H9 (cell line): Measurements from ENCODE around the gene IST1. TPM values are rescaled to one million over a fixed set of nuclear protein-coding genes. Genes with fewer than 3 reads are reported as not detected.

Experiments
- DNase-seq: peaks from one replicate; pipeline ENCODE4 v3.0.0-alpha.2; 2017
- H2AFZ ChIP-seq: one replicate; pipeline ENCODE4 v1.6.1; 2013; ENCODE audit warnings: mild to moderate bottlenecking, low read length, control low read depth, moderate library complexity
- H2AK5ac ChIP-seq: 2 replicates; pipeline ENCODE4 v1.6.1; 2013; ENCODE audit warnings: low read length, control low read depth, mixed read lengths; ENCODE audit not compliant: insufficient read length
- H2BK120ac ChIP-seq: one replicate; pipeline ENCODE4 v1.6.1; 2013; ENCODE audit warnings: low read depth, mild to moderate bottlenecking, low read length, control low read depth, inconsistent platforms; ENCODE audit not compliant: poor library complexity, severe bottlenecking
- H2BK12ac ChIP-seq: 2 replicates; pipeline ENCODE4 v1.6.1; 2013; ENCODE audit warnings: low read length, control low read depth, mixed read lengths, low read depth; ENCODE audit not compliant: insufficient read length
- H2BK15ac ChIP-seq: 2 replicates; pipeline ENCODE4 v1.6.1; 2013; ENCODE audit warnings: low read depth, low read length, control low read depth
- H2BK20ac ChIP-seq: one replicate; pipeline ENCODE4 v1.6.1; 2013; ENCODE audit warnings: low read depth, mild to moderate bottlenecking, low read length, control low read depth, inconsistent platforms; ENCODE audit not compliant: poor library complexity, severe bottlenecking
- H2BK5ac ChIP-seq: 2 replicates; pipeline ENCODE4 v1.6.1; 2013; ENCODE audit warnings: low read length, control low read depth, mixed read lengths; ENCODE audit not compliant: insufficient read length
- H3K14ac ChIP-seq: 2 replicates; pipeline ENCODE4 v1.6.1; 2013; ENCODE audit warnings: low read length, control low read depth; ENCODE audit not compliant: insufficient read depth
- H3K18ac ChIP-seq: 2 replicates; pipeline ENCODE4 v1.6.1; 2013; ENCODE audit warnings: low read depth, mild to moderate bottlenecking, mixed read lengths, low read length, control low read depth; ENCODE audit not compliant: insufficient read length
- H3K23ac ChIP-seq: 2 replicates; pipeline ENCODE4 v1.6.1; 2013; ENCODE audit warnings: low read length, control low read depth, mixed read lengths, low read depth; ENCODE audit not compliant: insufficient read length
- H3K23me2 ChIP-seq: 2 replicates; pipeline ENCODE4 v1.6.1; 2013; ENCODE audit warnings: low read depth, mild to moderate bottlenecking, mixed read lengths, low read length, control low read depth; ENCODE audit not compliant: insufficient read length, poor library complexity, severe bottlenecking
- H3K27ac ChIP-seq: 2 replicates; pipeline ENCODE4 v1.5.1; 2013; ENCODE audit warnings: low read length, control low read depth, mixed read lengths, low read depth; ENCODE audit not compliant: insufficient read length
- H3K27me3 ChIP-seq: 2 replicates; pipeline ENCODE4 v1.6.1; 2013; ENCODE audit warnings: low read length, control low read depth, inconsistent platforms; ENCODE audit not compliant: insufficient read depth
- H3K4ac ChIP-seq: 2 replicates; pipeline ENCODE4 v1.6.1; 2013; ENCODE audit warnings: low read depth, mild to moderate bottlenecking, control low read depth, inconsistent platforms, low read length, moderate library complexity
- H3K4me1 ChIP-seq: 2 replicates; pipeline ENCODE4 v1.6.1; 2013; ENCODE audit warnings: low read length, control low read depth, inconsistent platforms; ENCODE audit not compliant: insufficient read depth
- H3K4me2 ChIP-seq: 2 replicates; pipeline ENCODE4 v1.6.1; 2013; ENCODE audit warnings: low read length, control low read depth, mixed read lengths; ENCODE audit not compliant: insufficient read length, insufficient read depth
- H3K56ac ChIP-seq: 2 replicates; pipeline ENCODE4 v1.6.1; 2013; ENCODE audit warnings: low read depth, mild to moderate bottlenecking, mixed read lengths, low read length, control low read depth; ENCODE audit not compliant: insufficient read length
- H3K79me1 ChIP-seq: 2 replicates; pipeline ENCODE4 v1.6.1; 2013; ENCODE audit warnings: low read depth, mild to moderate bottlenecking, moderate library complexity, low read length, control low read depth, inconsistent platforms; ENCODE audit not compliant: insufficient read depth, poor library complexity, severe bottlenecking
- H3K79me2 ChIP-seq: 2 replicates; pipeline ENCODE4 v1.6.1; 2013; ENCODE audit warnings: low read length, control low read depth, inconsistent platforms; ENCODE audit not compliant: insufficient read depth
- H3K9ac ChIP-seq: 2 replicates; pipeline ENCODE4 v1.6.1; 2013; ENCODE audit warnings: low read length, control low read depth, mixed read lengths; ENCODE audit not compliant: insufficient read length; ENCODE audit errors: extremely low read depth
- H3K9me3 ChIP-seq: one replicate; pipeline ENCODE4 v1.6.1; 2013; ENCODE audit warnings: low read depth, low read length, inconsistent platforms; ENCODE audit not compliant: control insufficient read depth
- H3T11ph ChIP-seq: one replicate; pipeline ENCODE4 v1.6.1; 2013; ENCODE audit warnings: mild to moderate bottlenecking, low read length, control low read depth, inconsistent platforms
- H4K20me1 ChIP-seq: one replicate; pipeline ENCODE4 v1.6.1; 2013; ENCODE audit not compliant: control insufficient read depth, insufficient read length, insufficient read depth
- H4K5ac ChIP-seq: 2 replicates; pipeline ENCODE4 v1.6.1; 2013; ENCODE audit warnings: low read depth, mild to moderate bottlenecking, mixed read lengths, low read length, control low read depth; ENCODE audit not compliant: insufficient read length
- H4K8ac ChIP-seq: replicated peaks from 2 replicates; pipeline ENCODE4 v1.6.1; 2013; ENCODE audit warnings: low read length, control low read depth, mixed read lengths, low read depth; ENCODE audit not compliant: insufficient read length
- H4K91ac ChIP-seq: 2 replicates; pipeline ENCODE4 v1.6.1; 2013; ENCODE audit warnings: low read depth, mild to moderate bottlenecking, moderate library complexity, mixed read lengths, low read length, control low read depth; ENCODE audit not compliant: insufficient read length
- H3K27ac Mint-ChIP-seq, 3 experiments: 2 replicates in 2 of 3; 3 replicates in 1 of 3; pipeline ENCODE4 v1.8.0; 2020 to 2021; ENCODE audit warnings: mixed read lengths in 3 of 3, mild to moderate bottlenecking in 1 of 3, moderate library complexity in 1 of 3
- H3K27me3 Mint-ChIP-seq: 2 replicates; pipeline ENCODE4 v1.8.0; 2021; ENCODE audit warnings: low read depth, mild to moderate bottlenecking, moderate library complexity, mixed read lengths
- H3K36me3 Mint-ChIP-seq, 3 experiments: 2 replicates in 2 of 3; 3 replicates in 1 of 3; pipeline ENCODE4 v1.8.0; 2020 to 2021; ENCODE audit warnings: low read depth in 3 of 3, mixed read lengths in 3 of 3; ENCODE audit not compliant: insufficient read depth in 1 of 3
- H3K4me1 Mint-ChIP-seq, 2 experiments: 2 replicates each; pipeline ENCODE4 v1.8.0; 2020; ENCODE audit warnings: mixed read lengths in 2 of 2
- H3K4me3 Mint-ChIP-seq, 2 experiments: 2 replicates in 1 of 2; 3 replicates in 1 of 2; pipeline ENCODE4 v1.8.0; 2020 to 2021; ENCODE audit warnings: mild to moderate bottlenecking in 2 of 2, mixed read lengths in 2 of 2, moderate library complexity in 1 of 2
- H3K9me3 Mint-ChIP-seq, 2 experiments: 2 replicates in 1 of 2; 3 replicates in 1 of 2; pipeline ENCODE4 v1.8.0; 2020; ENCODE audit warnings: mild to moderate bottlenecking in 2 of 2, mixed read lengths in 2 of 2, moderate library complexity in 1 of 2
- whole genome bisulfite sequencing: extraction: QIAGEN DNeasy Blood & Tissue Kit; methylation state at CpG from one replicate; pipeline ENCODE4 v1.1.7; 2013; ENCODE audit warnings: missing lambda C conversion rate, low lambda C conversion rate, mixed read lengths; ENCODE audit not compliant: insufficient read length; ENCODE audit errors: extremely low coverage; 5-methylcytosine and 5-hydroxymethylcytosine counted together
- total RNA-seq: library from RNA; stranded (reverse); gene quantifications from 2 replicates; pipeline ENCODE4 v1.2.1, GENCODE V29; 2021
- TF ChIP-seq, protein P1 (sequence below): fragments of 200-600 bp; sonication (generic); conservative IDR thresholded peaks from 3 replicates; pipeline ENCODE4 v1.8.0; 2021; ENCODE audit warnings: antibody characterized with exemption, mild to moderate bottlenecking

Gene IST1
- total RNA-seq, 1 experiment from 2014 or later, result 263 TPM

DNA sequence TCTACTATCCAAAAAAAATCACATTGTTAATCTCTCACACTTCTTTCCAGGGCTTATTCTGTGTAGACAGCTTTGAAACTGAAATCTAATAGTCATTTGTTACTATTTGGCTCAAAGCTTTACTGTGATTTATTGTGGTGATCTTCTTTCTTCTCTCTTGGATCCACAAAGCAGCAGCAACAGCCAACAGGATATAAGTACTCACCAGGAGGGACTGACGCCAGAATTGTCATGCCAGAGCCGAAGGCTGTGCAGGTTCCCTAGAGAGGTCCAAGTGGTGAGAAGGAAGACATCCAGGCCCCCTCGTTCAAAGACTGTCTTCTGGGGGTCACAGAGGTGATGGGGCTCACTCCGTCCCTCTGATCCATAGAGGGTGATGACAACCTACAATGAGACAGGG is 71.6 kb downstream of the IST1 start:
- TF ChIP-seq, protein P1, sequence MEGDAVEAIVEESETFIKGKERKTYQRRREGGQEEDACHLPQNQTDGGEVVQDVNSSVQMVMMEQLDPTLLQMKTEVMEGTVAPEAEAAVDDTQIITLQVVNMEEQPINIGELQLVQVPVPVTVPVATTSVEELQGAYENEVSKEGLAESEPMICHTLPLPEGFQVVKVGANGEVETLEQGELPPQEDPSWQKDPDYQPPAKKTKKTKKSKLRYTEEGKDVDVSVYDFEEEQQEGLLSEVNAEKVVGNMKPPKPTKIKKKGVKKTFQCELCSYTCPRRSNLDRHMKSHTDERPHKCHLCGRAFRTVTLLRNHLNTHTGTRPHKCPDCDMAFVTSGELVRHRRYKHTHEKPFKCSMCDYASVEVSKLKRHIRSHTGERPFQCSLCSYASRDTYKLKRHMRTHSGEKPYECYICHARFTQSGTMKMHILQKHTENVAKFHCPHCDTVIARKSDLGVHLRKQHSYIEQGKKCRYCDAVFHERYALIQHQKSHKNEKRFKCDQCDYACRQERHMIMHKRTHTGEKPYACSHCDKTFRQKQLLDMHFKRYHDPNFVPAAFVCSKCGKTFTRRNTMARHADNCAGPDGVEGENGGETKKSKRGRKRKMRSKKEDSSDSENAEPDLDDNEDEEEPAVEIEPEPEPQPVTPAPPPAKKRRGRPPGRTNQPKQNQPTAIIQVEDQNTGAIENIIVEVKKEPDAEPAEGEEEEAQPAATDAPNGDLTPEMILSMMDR, result no peak
- DNase-seq, result no peak
- Histone ChIP-seq H3K79me2 (no peaks in the 10 kb centered on the region), H3K23me2 (no peaks in the 10 kb centered on the region), H3K4me1 (no peaks in the 10 kb centered on the region), H2BK15ac (no peak overlapping the region), H2AFZ (no peak overlapping the region), H3K79me1 (no peaks in the 10 kb centered on the region), H4K8ac (no peak overlapping the region), H2BK20ac (no peak overlapping the region), H2BK5ac (no peak overlapping the region), H3T11ph (no peak overlapping the region), H3K4ac (no peak overlapping the region), H4K5ac (no peak overlapping the region), H3K18ac (no peak overlapping the region), H4K91ac (no peak overlapping the region), H3K4me2 (no peak overlapping the region), H3K14ac (no peak overlapping the region), H3K9ac (no peak overlapping the region), H3K27me3 (no peaks in the 10 kb centered on the region), H3K23ac (no peak overlapping the region), H2AK5ac (no peak overlapping the region), H3K9me3 (no peaks in the 10 kb centered on the region), H3K56ac (no peak overlapping the region), H2BK120ac (no peak overlapping the region), H3K27ac (no peak overlapping the region), H4K20me1 (no peaks in the 10 kb centered on the region), H2BK12ac (no peak overlapping the region)
- H3K4me1 Mint-ChIP-seq, result no peaks in the 10 kb centered on the region
- H3K27me3 Mint-ChIP-seq, result no peaks in the 10 kb centered on the region
- no CpG with 5 or more reads among the region's 4 CpGs for WGBS
- H3K9me3 Mint-ChIP-seq, result no peaks in the 10 kb centered on the region
- H3K27ac Mint-ChIP-seq, result no peak overlapping the region
- no peaks in the 10 kb centered on the region for H3K36me3 Mint-ChIP-seq
- no peak overlapping the region for H3K4me3 Mint-ChIP-seq
